Measurements from ENCODE around the gene HNRNPA2B1.

Gene HNRNPA2B1

DNA sequence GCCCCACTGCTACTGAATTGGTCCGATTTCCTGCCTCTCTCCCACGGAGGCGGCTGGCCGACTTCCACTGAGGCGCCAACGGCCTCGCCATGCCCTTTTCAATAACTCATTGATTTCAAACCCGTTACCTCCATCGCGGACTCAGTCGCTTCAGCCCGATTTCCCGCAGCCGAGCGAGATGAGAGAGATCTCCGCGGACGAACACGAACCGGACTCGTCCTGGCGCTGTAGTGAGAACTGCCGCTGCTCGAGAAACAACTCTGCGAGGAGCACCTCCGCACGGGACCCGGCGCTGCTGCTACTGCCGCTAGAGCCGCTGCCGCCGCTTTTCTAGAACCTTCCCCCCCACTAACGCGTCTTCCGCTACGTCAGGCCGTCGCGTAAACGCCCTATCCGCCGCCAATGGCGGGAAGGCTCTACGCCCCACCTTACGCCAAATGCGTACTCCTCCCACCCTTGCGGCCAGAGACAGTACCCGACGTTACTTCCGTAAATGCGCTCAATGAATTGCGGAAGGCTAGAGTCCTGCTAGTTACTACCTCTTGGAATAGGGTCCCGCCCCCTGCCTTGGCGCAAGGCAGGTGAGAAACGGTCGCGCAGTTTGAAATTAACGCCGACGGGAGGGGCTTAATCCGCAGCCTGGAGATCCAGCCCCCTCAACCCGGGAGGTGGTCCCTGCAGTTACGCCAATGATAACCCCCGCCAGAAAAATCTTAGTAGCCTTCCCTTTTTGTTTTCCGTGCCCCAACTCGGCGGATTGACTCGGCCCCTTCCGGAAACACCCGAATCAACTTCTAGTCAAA is at the start of gene HNRNPA2B1:
Gene HNRNPA2B1 (minus strand): TSS at position 303 of the 803 bp plus-strand sequence. CDS start 169 bp downstream, at position 134.
- peak; percentile 99 for DNase-seq

DNA sequence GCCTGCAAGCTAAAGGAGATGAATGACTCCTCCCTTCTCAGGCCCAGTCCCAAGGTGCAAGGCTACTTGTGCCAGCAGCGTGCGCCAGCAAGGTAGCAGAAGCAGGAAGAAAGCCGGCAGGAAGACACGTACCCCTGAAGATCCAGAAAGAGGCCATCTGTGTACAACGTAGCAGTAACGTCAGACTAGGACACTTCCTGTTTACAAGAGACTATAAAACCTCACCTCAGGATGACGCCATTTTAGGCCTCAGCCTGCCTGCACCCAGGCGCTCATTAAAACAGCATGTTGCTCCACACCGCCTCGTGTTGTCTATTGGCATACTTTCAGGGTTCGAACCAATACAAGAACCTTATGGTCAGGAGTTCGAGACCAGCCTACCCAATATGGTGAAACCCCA is 49.7 kb upstream of the HNRNPA2B1 start:
- DNase-seq: no peak

DNA sequence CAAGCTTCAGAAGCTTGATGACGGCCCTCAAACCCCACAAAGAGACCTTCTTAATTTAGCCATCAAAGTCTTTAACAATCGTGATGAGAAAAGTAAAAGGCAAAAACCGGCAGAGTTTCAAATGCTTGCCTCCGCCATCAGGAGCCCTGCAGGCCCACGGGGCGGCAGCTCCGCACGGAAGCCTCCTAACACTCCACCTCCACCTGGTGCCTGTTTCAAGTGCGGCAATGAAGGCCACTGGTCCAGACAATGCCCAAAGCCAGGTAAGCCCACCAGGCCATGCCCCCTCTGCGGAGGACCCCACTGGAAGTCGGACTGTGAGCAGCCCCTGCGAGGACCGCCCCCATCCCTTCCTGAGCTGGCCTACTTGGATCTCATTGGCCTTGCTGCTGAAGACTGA is 44.6 kb upstream of the HNRNPA2B1 start:
- DNase-seq: no peak

DNA sequence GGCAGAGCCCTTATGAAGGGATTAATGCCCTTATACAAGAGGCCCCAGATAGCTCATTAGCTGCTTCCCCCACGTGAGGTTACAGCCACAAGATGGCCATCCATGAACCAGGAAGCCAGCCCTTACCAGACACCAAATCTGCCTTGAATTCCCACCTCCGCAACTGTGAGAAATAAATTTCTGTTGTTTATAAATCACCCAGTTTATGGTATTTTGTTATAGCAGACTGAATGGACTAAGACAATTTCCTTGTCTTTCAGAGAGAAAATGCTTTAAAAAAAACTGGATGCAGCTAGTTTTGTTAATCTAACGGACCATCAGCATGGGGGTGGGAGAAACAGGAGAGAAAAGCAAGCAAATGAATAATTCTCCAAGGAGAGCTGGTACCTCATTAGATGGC is 37.5 kb upstream of the HNRNPA2B1 start:
- DNase-seq: no peak

DNA sequence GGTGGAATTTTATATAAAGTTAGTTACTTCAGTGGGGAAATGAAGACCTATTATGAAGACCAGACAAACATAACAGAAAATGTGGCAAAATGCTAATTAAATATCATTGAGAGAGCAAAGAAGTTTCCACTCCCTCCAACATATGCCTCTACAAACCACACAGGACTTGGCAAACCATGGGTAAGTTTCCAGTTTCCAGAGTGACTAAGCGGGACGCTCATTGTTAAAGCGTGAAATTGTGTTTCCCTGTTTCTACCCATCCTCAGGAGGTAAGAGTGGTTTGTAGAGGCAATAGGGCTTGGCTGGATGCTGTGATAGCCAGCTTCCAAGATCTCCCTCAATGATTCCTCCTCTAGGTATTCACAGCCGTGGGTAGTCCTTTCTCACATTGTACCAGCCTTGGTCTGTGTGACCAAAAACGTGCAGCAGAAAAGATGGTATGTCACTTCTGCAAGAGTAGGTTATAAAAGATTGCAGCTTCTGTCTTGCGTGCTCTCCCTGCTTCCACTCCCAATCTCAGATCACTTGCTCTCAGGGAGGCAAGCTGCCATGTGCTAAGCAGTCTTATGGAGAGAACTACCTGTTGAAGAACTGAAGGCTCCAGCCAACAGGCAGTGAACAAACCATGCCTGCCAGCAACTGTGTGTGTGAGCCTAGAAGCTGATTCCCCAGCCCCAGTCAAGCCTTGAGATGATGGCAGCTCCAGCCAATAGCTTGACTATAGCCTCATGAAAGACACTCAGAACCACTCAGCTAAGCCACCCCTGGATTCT is 36.7 kb upstream of the HNRNPA2B1 start:
- no peak for DNase-seq

DNA sequence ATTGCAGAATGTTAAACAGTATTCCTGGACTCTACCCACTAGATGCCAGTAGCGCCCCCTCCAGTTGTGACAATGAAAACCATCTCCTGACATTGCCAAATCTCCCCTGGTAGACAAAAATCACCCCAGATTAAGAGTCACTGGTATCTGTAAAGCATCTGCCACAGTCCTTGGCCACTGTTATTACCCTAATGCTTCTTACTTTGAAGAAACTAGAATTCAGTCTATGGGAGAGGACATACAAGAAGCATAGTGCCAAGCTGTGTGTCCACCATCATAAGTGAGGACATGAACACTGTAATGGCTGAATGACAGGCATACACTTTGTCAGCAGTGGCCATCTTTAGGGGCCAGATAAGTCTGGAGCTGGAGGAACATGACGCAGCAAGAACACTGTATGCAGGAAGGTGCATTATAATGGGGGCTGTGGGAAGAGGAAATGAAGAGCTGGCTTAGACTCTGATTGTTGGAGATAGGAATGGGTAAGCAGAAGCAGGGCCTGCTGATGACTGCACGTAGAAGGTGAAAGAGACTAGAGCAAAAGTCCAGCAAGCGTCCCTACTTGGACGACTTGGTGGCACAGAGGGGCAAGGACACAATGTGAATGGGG is 33.5 kb upstream of the HNRNPA2B1 start:
- no peak for DNase-seq

DNA sequence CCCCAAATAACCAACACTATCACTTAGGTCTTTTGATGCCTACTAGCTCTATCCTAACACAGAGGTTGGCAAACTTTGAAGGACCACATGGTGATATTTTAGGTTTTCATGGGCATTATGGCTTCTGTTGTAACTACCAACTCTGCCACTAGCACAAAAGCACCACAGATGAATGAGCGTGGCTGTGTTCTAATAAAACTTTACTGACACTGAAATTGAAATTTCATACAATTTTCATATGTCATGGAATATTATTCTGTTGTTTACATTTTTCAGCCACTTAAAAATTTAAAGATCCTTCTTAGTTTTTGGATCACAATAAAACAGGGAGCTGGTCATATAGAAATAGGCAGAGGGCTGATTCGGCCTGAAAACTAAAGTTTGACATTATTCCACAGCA is 27.4 kb upstream of the HNRNPA2B1 start:
- DNase-seq: no peak

DNA sequence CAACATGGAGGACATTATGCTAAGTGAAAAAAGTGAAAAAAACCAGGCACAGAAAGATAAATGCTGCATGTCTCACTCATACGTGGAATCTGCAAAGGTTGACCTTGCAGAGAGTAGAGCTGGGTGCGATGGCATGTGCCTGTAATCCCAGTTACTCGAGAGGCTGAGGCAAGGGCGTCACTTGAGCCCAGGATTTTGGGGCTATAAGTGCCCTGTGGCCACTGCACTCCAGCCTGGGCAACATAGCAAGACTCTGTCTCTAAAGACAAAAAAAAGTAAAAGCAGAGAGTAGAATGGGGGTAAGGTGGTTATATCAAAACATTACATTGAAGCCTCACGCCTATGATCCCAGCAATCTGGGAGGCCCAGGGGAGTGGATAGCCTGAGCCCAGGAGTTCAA is 23.8 kb upstream of the HNRNPA2B1 start:
- DNase-seq: no peak

DNA sequence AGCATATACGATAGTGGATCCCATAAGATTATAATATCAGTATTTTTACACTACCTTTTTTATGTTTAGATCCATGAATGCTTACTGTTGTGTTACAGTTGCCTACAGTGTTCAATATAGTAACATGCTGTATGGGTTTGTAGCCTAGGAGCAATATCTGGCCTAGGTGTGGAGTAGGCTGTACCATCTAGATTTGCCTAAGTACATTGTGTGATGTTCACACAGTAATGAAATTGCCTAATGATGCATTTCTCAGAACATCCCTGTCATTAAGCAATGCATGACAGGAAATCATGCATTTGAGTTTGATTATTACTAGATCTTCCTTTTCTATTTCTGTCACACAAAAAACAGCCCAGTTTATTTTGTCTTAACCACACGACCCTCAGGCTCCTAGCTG is 15.5 kb upstream of the HNRNPA2B1 start:
- no peak for DNase-seq

DNA sequence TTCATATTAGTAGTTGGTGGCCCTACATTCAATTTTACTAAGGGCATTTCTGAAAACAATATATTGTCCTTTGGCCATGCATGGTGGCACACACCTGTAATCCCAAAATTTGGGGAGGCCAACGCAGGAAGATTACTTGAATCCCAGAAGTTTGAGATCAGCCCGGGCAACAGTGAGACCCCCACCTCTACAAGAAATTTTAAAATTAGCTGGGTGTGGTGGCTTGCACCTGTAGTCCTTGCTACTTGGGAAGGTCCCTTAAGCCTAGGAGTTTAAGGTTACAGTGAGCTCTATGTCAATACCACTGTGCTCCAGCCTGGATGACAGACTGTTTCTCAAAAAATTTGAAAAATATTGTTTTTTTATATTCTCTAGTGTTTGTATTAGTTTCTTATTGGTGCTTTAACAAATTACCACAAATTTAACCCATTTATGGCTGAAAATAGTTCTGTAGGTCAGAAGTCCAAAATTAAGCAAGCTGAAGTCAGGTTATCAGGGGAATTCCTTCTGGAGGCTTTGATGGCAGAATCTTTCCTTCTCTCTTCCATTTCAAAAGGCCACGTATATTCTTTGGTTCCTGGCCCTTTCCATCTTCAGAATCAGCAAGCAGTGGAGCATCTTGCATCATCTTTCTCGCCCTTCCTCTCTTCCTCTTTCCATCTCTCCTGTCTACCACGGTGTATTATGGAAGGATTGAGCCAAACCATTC is 13.4 kb upstream of the HNRNPA2B1 start:
- DNase-seq: peak; percentile 13

DNA sequence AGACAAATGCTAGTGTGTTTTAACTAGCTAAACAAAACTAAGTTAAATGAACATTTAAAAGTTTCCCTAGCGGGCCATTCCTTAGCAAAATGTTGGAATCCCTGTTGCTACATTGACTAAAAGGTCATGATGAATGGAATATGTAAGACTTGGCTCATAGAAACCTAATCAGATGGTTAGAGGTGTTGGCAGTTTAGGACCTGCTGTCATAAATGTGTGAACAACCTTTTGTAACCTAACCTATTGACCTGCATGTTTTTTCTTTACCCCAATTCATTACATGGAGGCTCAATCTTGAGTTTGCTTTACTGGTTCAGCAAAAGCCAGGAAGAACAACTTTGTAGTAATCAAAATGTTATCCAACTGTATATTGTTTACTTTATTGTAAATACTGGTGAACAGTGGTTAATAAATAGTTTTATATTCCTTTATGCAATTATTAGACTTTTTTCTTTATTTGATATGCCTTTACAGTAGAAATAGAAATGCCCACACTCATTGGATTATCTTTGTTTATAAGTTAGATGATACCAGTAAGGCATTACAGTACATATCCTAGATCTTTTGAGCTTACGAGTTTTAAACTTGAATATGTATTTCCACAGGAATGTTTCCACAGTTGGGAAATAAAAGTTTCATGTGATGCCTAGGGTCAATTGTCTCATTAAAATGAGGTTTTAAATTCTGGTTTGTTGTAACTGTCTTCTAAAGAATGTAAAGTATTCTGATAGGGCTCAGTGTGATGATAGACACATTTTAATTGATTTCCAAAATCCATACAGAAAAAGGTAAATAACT is 12.6 kb upstream of the HNRNPA2B1 start:
- DNase-seq: no peak

DNA sequence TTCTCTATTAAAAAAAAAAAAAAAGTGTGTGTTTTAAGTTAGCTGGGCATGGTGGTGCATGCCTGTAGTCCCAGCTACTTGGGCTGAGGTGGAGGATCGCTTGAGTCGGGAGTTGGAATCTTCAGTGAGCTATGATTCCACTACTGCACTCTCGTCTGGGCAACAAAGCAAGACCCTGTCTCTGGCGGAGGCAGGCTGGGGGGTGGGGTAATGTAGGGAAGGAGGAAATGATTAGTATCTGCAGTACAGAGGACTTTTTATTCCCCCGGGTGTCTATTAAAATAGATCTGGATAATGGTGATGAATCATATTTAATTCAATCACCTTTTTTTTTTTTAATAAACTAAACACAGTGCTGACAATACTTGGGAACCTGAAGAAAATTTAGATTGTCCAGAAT is 7.5 kb upstream of the HNRNPA2B1 start:
- no peak for DNase-seq

DNA sequence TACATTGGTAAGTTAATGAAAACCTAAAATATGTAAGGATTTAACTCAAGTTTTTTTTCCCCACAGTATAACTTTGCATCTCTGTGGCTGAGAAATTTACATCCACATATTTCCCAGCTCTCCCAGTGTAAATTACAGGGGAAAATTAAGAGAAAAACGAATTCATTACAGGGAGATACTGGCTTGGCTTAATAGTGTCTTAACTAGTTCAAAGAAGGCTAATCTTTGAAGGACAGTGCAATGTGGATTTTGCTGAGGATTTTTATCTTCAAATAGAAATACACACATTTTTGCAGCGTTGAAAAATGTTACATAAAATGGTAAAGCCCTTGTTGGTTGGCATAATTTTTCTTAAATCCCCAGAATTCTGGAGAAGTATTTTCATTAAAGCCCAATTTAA is 2.5 kb upstream of the HNRNPA2B1 start:
- DNase-seq: no peak

DNA sequence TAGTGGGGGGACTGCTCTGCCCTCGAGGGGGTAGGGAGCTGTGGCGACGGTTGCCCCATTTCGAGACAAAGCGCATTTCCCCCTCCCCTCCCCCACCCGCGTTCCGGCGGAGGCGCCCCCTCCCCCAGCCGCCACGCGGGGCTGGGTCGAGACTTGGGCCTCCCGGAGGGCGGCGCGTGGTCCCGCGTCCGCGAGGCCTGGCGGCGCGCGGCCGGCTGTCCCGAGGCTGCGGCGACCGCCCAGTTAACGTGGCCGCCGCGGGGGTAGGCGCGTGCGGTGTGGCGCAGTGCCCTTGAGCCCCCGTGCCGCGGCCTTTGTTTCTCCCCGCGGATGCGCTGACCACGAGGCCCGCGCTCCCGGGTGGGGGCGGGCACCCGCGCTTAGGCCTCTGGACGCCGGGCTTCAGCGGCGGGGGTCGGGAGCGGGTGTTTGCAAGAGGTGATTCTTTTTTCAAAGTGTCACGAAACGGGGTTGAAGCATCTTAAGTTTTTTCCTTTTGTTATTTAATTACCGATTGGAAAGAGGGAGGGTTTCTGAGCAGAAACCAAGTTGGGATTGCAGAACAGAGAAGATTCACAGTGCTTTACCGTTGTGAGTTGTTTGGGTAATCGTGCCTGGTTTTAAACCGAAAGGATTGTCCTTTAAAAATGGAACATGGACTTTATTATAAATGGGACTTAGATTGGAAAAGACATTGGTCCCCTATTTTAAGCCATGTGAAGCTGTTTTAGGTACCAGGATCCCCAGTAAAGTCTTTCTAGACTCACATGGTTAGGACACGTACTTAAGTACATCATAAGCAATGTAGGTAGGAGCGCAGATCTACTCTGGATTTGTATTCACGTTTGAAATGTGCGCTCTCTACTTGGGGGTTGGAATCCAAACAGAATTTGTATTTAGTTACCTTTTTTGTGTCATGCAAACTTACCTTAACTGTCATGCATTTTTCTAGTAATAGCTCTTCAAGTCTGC is 1.8 kb upstream of the HNRNPA2B1 start:
- peak; percentile 38 for DNase-seq

DNA sequence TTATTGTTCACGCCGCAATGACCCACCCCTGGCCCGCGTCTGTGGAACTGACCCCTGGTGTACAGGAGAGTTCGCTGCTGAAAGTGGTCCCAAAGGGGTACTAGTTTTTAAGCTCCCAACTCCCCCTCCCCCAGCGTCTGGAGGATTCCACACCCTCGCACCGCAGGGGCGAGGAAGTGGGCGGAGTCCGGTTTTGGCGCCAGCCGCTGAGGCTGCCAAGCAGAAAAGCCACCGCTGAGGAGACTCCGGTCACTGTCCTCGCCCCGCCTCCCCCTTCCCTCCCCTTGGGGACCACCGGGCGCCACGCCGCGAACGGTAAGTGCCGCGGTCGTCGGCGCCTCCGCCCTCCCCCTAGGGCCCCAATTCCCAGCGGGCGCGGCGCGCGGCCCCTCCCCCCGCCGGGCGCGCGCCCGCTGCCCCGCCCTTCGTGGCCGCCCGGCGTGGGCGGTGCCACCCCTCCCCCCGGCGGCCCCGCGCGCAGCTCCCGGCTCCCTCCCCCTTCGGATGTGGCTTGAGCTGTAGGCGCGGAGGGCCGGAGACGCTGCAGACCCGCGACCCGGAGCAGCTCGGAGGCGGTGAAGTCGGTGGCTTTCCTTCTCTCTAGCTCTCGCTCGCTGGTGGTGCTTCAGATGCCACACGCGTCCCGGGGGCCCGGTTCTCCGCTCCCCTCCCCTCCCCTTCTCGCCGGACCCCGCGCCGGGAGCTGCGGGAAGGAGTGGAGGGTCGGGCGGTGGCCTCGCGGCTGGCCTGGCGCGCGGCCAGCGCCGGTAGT is 887 bp upstream of the HNRNPA2B1 start, which contains the start of gene CBX3:
Gene CBX3 (plus strand): TSS at position 499 of the 772 bp plus-strand sequence. CDS start 1,254 bp downstream, outside the sequence.
- no peak for DNase-seq

DNA sequence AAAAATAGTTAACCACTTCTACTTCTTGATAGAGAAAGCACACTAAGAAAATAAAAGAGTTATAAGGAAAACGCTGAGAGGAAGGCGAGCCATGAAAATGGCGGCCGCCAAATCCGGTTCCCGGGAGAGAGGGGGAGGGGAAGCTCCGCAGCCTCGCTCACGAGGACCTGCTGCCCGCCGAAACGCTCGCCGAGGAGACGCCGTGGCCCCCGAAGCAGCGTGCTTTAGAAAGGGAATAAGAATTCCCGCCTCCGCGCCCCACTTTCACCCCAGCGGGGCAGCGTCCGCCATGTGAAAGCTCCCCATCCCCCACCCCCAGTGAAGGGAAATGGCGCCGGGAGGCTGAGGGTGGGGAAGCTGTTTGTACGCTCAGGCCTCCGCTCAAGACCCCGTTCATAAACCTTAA is 505 bp downstream of the HNRNPA2B1 start:
- DNase-seq: peak; percentile 44

DNA sequence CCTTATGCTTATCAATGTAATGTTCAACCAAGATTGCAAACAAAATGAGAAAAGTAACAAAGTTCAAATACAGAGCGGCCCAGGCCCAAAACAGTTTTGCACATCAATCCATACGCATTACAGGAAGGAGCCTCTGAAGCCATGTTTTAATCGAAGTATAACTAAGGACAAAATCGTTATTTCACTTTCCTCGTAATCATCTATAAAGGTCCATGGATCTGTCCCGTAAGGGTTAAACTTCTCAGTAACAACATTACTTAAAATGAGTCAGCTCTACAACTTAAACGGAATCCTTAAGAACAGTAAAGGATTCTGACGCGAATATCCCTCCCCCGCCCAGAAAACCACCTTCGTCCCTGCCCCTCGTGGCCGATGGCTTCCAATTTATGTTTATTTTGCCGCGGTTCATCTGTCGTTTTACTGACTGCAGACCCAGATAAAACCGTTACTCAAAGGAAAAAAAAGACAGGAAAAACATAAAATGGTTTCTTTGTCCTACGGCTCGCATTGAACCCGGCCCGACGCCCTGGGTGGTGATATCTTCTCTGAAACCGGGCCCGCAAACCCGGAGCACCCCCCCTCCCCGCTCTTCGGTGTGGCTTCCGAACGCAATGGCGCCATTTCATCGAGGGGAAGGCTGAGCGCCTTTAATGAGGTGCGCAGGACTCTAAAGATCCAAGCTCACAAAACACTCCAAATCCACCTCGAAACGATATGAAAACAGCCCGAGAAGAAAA is 1.1 kb downstream of the HNRNPA2B1 start:
- no peak for DNase-seq

DNA sequence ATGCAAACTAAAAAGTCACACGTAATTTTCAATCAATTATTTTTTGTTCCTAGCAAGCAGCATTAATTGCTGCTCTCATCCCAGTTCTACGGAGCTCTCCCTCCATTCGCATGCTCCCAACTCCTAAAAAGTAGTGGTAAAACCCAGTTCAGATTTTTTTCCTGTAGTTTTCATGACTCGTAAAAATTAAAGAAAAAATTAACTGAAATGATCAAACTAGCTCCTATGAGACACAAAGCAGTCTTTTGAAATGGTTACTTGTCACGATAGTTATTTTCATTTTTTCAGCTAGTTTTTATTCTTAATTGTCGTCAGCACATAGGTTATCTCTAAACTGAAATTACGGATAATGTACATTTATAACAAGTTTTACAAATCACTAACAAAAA is 1.8 kb downstream of the HNRNPA2B1 start:
- DNase-seq: no peak

DNA sequence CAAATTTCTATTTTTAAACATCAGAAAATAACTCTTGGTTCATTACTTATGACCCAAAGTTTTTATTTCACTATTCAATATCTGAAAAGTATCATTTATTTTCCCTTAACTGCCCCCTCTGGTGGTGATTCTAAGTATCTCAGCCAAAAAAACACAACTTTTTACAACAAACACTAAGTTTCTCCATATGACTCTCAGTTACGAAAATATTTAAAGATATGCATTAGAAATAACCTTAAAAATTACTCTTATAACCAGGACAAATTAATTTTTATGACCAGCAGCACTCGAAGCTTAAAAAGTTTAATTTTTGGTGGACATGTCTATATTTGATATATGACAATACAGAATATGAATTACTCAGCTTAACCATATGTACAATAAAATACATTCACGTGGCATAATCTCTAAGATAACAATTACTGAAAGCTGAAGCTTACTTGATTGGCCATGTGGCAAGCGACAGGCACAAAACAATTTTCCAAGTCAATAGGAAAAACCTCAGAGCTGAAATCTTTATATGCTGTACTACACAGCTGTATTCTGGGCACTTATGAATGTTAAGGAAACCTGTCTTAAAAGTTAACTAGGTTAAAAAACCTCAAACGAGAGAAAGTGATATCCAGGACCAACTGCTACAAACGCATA is 2.3 kb downstream of the HNRNPA2B1 start:
- DNase-seq: peak; percentile 38
